GM21528 (cell line): ENCODE results near the gene SEL1L2.
"Not testable (repeated sequence)": the region's sequence is repeated elsewhere in the genome, so short reads cannot be mapped to it uniquely, and the experiment has no call there.

Experiments
- ATAC-seq: cut with Tn5 transposase; IDR thresholded peaks from one replicate; pipeline ENCODE4 v1.9.1; 2021; ENCODE audit warnings: mild to moderate bottlenecking, moderate library complexity; ENCODE audit not compliant: unreplicated experiment, low FRiP score

Gene SEL1L2

GRCh38 chr20:13990465-13990864 lies at the start of gene SEL1L2:
SEL1L2 (minus strand) TSS chr20:13990614; CDS start chr20:13990534, 80 bp downstream.
- no peak for ATAC-seq

- ATAC-seq: no peak
Observed at GRCh38 chr20:14036567-14036966, 46.2 kb upstream of the SEL1L2 start.

- no peak for ATAC-seq
Observed at GRCh38 chr20:14033310-14033709, 42.9 kb upstream of the SEL1L2 start.

GRCh38 chr20:14030991-14031390 lies 40.6 kb upstream of the SEL1L2 start:
- ATAC-seq: no peak

GRCh38 chr20:14012671-14013070 lies 22.3 kb upstream of the SEL1L2 start:
- ATAC-seq: no peak

GRCh38 chr20:14009208-14009607 lies 18.8 kb upstream of the SEL1L2 start:
- ATAC-seq: no peak

GRCh38 chr20:14005996-14006395 lies 15.6 kb upstream of the SEL1L2 start:
- ATAC-seq: no peak

- no peak for ATAC-seq
Observed at GRCh38 chr20:14000917-14001316, 10.5 kb upstream of the SEL1L2 start.

- ATAC-seq: no peak
Observed at GRCh38 chr20:13996265-13996664, 5.9 kb upstream of the SEL1L2 start.

- ATAC-seq: no peak
Observed at GRCh38 chr20:13995841-13996240, 5.4 kb upstream of the SEL1L2 start.

- no peak for ATAC-seq
Observed at GRCh38 chr20:13995086-13995665, 4.8 kb upstream of the SEL1L2 start, which contains the start of gene MACROD2. MACROD2 (plus strand) TSS chr20:13995516.

GRCh38 chr20:13991955-13992354 lies 1.5 kb upstream of the SEL1L2 start:
- ATAC-seq: not testable (repeated sequence)

GRCh38 chr20:13991311-13991710 lies 897 bp upstream of the SEL1L2 start:
- no peak for ATAC-seq

GRCh38 chr20:13984211-13984610 lies 6.2 kb downstream of the SEL1L2 start:
- no peak for ATAC-seq

- no peak for ATAC-seq
Observed at GRCh38 chr20:13960525-13960924, 29.9 kb downstream of the SEL1L2 start.

GRCh38 chr20:13960119-13960518 lies 30.3 kb downstream of the SEL1L2 start:
- ATAC-seq: no peak

GRCh38 chr20:13953227-13953626 lies 37.2 kb downstream of the SEL1L2 start:
- ATAC-seq: no peak

GRCh38 chr20:13947719-13948118 lies 42.7 kb downstream of the SEL1L2 start:
- ATAC-seq: no peak

GRCh38 chr20:13941031-13941430 lies 49.4 kb downstream of the SEL1L2 start:
- no peak for ATAC-seq

GRCh38 chr20:13936781-13937576 lies 53.4 kb downstream of the SEL1L2 start:
- no peak for ATAC-seq

- ATAC-seq: no peak
Observed at GRCh38 chr20:13934992-13935894, 55.2 kb downstream of the SEL1L2 start.
